ENCODE data around the gene RAD1. TPM values are rescaled to one million over a fixed set of nuclear protein-coding genes. Genes with fewer than 3 reads are reported as not detected.

Gene RAD1
- 45.7 and 47.1 TPM in 2 replicates for total RNA-seq

GRCh38 chr5:34915139-34915855 is at the start of gene RAD1, which contains the start of gene BRIX1:
RAD1 (minus strand) TSS chr5:34915504; CDS start chr5:34914892, 612 bp downstream.
BRIX1 (plus strand) TSS chr5:34915711; CDS start chr5:34915739, 28 bp downstream.
- Mint-ChIP-seq H3K36me3 (ENCODE audit: low read depth) (peaks cover 30% of the 10 kb centered on the region), H3K4me3 (no peak within 1 kb of the TSS), H3K27ac (peak within 1 kb of the TSS; percentile 74), H3K9me3 (no peaks in the 10 kb centered on the region), H3K27me3 (ENCODE audit: insufficient read depth) (no peaks in the 10 kb centered on the region), H3K4me1 (ENCODE audit: low read depth) (peaks cover 35% of the 10 kb centered on the region)
- DNase-seq (ENCODE audit: low spot score): peak; percentile 94
- intact Hi-C loops (cut with micrococcal nuclease): loop anchor here (1.0 to 5.0 kb wide), 8 partner anchors 9 to 1962 kb away; partner anchors contain the start of genes DNAJC21, NIPBL, SPEF2 and TARS1

- no peak overlapping the region for H3K27ac Mint-ChIP-seq
- no peaks in the 10 kb centered on the region for H3K9me3 Mint-ChIP-seq
- no peak for DNase-seq (ENCODE audit: low spot score)
- intact Hi-C loops (cut with micrococcal nuclease): loop anchor here (2.0 kb wide), 1 partner anchor 29 kb away; no protein-coding TSS in a partner anchor
- H3K4me3 Mint-ChIP-seq: peak overlapping the region; percentile 30
- peaks cover 27% of the 10 kb centered on the region for H3K4me1 Mint-ChIP-seq (ENCODE audit: low read depth)
- no peaks in the 10 kb centered on the region for H3K27me3 Mint-ChIP-seq (ENCODE audit: insufficient read depth)
- peaks cover 19% of the 10 kb centered on the region for H3K36me3 Mint-ChIP-seq (ENCODE audit: low read depth)
Observed at GRCh38 chr5:34959323-34959722, 44.0 kb upstream of the RAD1 start.

GRCh38 chr5:34957857-34958690 is 42.8 kb upstream of the RAD1 start:
- DNase-seq (ENCODE audit: low spot score): no peak
- Mint-ChIP-seq H3K9me3 (no peaks in the 10 kb centered on the region), H3K36me3 (ENCODE audit: low read depth) (peaks cover 21% of the 10 kb centered on the region), H3K27me3 (ENCODE audit: insufficient read depth) (no peaks in the 10 kb centered on the region), H3K4me3 (no peak overlapping the region), H3K4me1 (ENCODE audit: low read depth) (peaks cover 27% of the 10 kb centered on the region), H3K27ac (no peak overlapping the region)
- intact Hi-C loops (cut with micrococcal nuclease): loop anchor here (1.0 to 2.0 kb wide), 3 partner anchors 27 to 968 kb away; no protein-coding TSS in a partner anchor

GRCh38 chr5:34957321-34957720 is 42.0 kb upstream of the RAD1 start:
- peaks cover 27% of the 10 kb centered on the region for H3K4me1 Mint-ChIP-seq (ENCODE audit: low read depth)
- H3K27ac Mint-ChIP-seq: no peak overlapping the region
- intact Hi-C loops (cut with micrococcal nuclease): no loop called here
- H3K27me3 Mint-ChIP-seq (ENCODE audit: insufficient read depth): no peaks in the 10 kb centered on the region
- peaks cover 22% of the 10 kb centered on the region for H3K36me3 Mint-ChIP-seq (ENCODE audit: low read depth)
- H3K4me3 Mint-ChIP-seq: no peak overlapping the region
- DNase-seq (ENCODE audit: low spot score): no peak
- no peaks in the 10 kb centered on the region for H3K9me3 Mint-ChIP-seq

- Mint-ChIP-seq H3K27ac (no peak overlapping the region), H3K9me3 (no peaks in the 10 kb centered on the region), H3K4me1 (ENCODE audit: low read depth) (no peaks in the 10 kb centered on the region), H3K36me3 (ENCODE audit: low read depth) (peaks cover 45% of the 10 kb centered on the region), H3K4me3 (no peak overlapping the region), H3K27me3 (ENCODE audit: insufficient read depth) (no peaks in the 10 kb centered on the region)
- intact Hi-C loops (cut with micrococcal nuclease): no loop called here
- no peak for DNase-seq (ENCODE audit: low spot score)
Observed at GRCh38 chr5:34944460-34945047, 29.2 kb upstream of the RAD1 start.

GRCh38 chr5:34944044-34944443 is 28.7 kb upstream of the RAD1 start:
- intact Hi-C loops (cut with micrococcal nuclease): no loop called here
- Mint-ChIP-seq H3K4me1 (ENCODE audit: low read depth) (no peaks in the 10 kb centered on the region), H3K9me3 (no peaks in the 10 kb centered on the region), H3K27me3 (ENCODE audit: insufficient read depth) (no peaks in the 10 kb centered on the region), H3K27ac (no peak overlapping the region), H3K36me3 (ENCODE audit: low read depth) (peaks cover 41% of the 10 kb centered on the region), H3K4me3 (no peak overlapping the region)
- no peak for DNase-seq (ENCODE audit: low spot score)

- no peak for DNase-seq (ENCODE audit: low spot score)
- H3K27ac Mint-ChIP-seq: no peak overlapping the region
- peaks cover 45% of the 10 kb centered on the region for H3K36me3 Mint-ChIP-seq (ENCODE audit: low read depth)
- no peaks in the 10 kb centered on the region for H3K27me3 Mint-ChIP-seq (ENCODE audit: insufficient read depth)
- H3K9me3 Mint-ChIP-seq: no peaks in the 10 kb centered on the region
- H3K4me1 Mint-ChIP-seq (ENCODE audit: low read depth): no peaks in the 10 kb centered on the region
- H3K4me3 Mint-ChIP-seq: no peak overlapping the region
- intact Hi-C loops (cut with micrococcal nuclease): no loop called here
Observed at GRCh38 chr5:34941936-34942335, 26.6 kb upstream of the RAD1 start.

- DNase-seq (ENCODE audit: low spot score): no peak
- no peaks in the 10 kb centered on the region for H3K27me3 Mint-ChIP-seq (ENCODE audit: insufficient read depth)
- peaks cover 37% of the 10 kb centered on the region for H3K4me1 Mint-ChIP-seq (ENCODE audit: low read depth)
- H3K4me3 Mint-ChIP-seq: no peak overlapping the region
- no peaks in the 10 kb centered on the region for H3K9me3 Mint-ChIP-seq
- H3K27ac Mint-ChIP-seq: no peak overlapping the region
- peaks cover 31% of the 10 kb centered on the region for H3K36me3 Mint-ChIP-seq (ENCODE audit: low read depth)
- intact Hi-C loops (cut with micrococcal nuclease): no loop called here
Observed at GRCh38 chr5:34932947-34933346, 17.6 kb upstream of the RAD1 start.

GRCh38 chr5:34930870-34931269 is 15.6 kb upstream of the RAD1 start:
- H3K36me3 Mint-ChIP-seq (ENCODE audit: low read depth): peaks cover 32% of the 10 kb centered on the region
- H3K27me3 Mint-ChIP-seq (ENCODE audit: insufficient read depth): no peaks in the 10 kb centered on the region
- no peaks in the 10 kb centered on the region for H3K9me3 Mint-ChIP-seq
- H3K27ac Mint-ChIP-seq: peak overlapping the region; percentile 4
- DNase-seq (ENCODE audit: low spot score): no peak
- peak overlapping the region; percentile 98 for H3K4me3 Mint-ChIP-seq
- H3K4me1 Mint-ChIP-seq (ENCODE audit: low read depth): peaks cover 40% of the 10 kb centered on the region
- intact Hi-C loops (cut with micrococcal nuclease): loop anchor here (2.0 kb wide), 1 partner anchor 28 kb away; no protein-coding TSS in a partner anchor

GRCh38 chr5:34930462-34930844 is 15.1 kb upstream of the RAD1 start:
- no peaks in the 10 kb centered on the region for H3K27me3 Mint-ChIP-seq (ENCODE audit: insufficient read depth)
- no peak for DNase-seq (ENCODE audit: low spot score)
- peak overlapping the region; percentile 98 for H3K4me3 Mint-ChIP-seq
- H3K36me3 Mint-ChIP-seq (ENCODE audit: low read depth): peaks cover 34% of the 10 kb centered on the region
- H3K9me3 Mint-ChIP-seq: no peaks in the 10 kb centered on the region
- peak overlapping the region; percentile 95 for H3K27ac Mint-ChIP-seq
- intact Hi-C loops (cut with micrococcal nuclease): loop anchor here (2.0 kb wide), 1 partner anchor 28 kb away; no protein-coding TSS in a partner anchor
- peaks cover 40% of the 10 kb centered on the region for H3K4me1 Mint-ChIP-seq (ENCODE audit: low read depth)

GRCh38 chr5:34929720-34930461 is 14.6 kb upstream of the RAD1 start:
- Mint-ChIP-seq H3K4me3 (peak overlapping the region; percentile 98), H3K9me3 (no peaks in the 10 kb centered on the region), H3K27ac (peak overlapping the region; percentile 95), H3K36me3 (ENCODE audit: low read depth) (peaks cover 32% of the 10 kb centered on the region), H3K4me1 (ENCODE audit: low read depth) (peaks cover 40% of the 10 kb centered on the region), H3K27me3 (ENCODE audit: insufficient read depth) (no peaks in the 10 kb centered on the region)
- intact Hi-C loops (cut with micrococcal nuclease): loop anchor here (1.0 to 10.0 kb wide), 9 partner anchors 15 to 1312 kb away; partner anchors contain the start of genes AMACR, BRIX1, IL7R and LMBRD2
- DNase-seq (ENCODE audit: low spot score): peak; percentile 78

- Mint-ChIP-seq H3K4me3 (peak within 1 kb of the TSS; percentile 98), H3K36me3 (ENCODE audit: low read depth) (peaks cover 33% of the 10 kb centered on the region), H3K27ac (peak within 1 kb of the TSS; percentile 95), H3K9me3 (no peaks in the 10 kb centered on the region), H3K27me3 (ENCODE audit: insufficient read depth) (no peaks in the 10 kb centered on the region), H3K4me1 (ENCODE audit: low read depth) (peaks cover 45% of the 10 kb centered on the region)
- DNase-seq (ENCODE audit: low spot score): peak; percentile 97
- intact Hi-C loops (cut with micrococcal nuclease): loop anchor here (1.0 to 10.0 kb wide), 8 partner anchors 14 to 1313 kb away; partner anchors contain the start of genes AMACR, BRIX1, IL7R and LMBRD2
Observed at GRCh38 chr5:34929134-34929719, 13.9 kb upstream of the RAD1 start, which contains the start of gene DNAJC21. DNAJC21 (plus strand) TSS chr5:34929559; CDS start chr5:34929820, 261 bp downstream.

All from activated T-helper 1 cell treated with anti-CD3 and anti-CD28 coated beads, Interleukin-12 subunit alpha, Interleukin-12 subunit beta, Interleukin-2, Interleukin-4 antibody, amounts not matched to agents 30 ng/mL and 10 ng/mL and 1 ng/mL, durations not matched to agents 14 hours and 24 hours and 36 hours (primary cell).